Thymus (tissue), 11 donors: ENCODE measurements around the gene RPS6KA2. TPM values are rescaled to one million over a fixed set of nuclear protein-coding genes. Genes with fewer than 3 reads are reported as not detected.
"Not testable (repeated sequence)": the region's sequence is repeated elsewhere in the genome, so short reads cannot be mapped to it uniquely, and the experiment has no call there.

Experiments used
- DNase-seq, 9 donors: peaks; one replicate each; pipeline ENCODE4 v3.0.0-alpha.2; 2013; ENCODE audit warnings: low spot score in 9 of 9, low read depth in 6 of 9, missing footprints in 1 of 9
- H3K27ac ChIP-seq, 2 donors: one replicate each; pipeline ENCODE4 v1.5.1; 2013; ENCODE audit warnings: control low read depth in 1 of 2, low read depth in 1 of 2, low read length in 1 of 2, mild to moderate bottlenecking in 1 of 2, moderate library complexity in 1 of 2
- H3K27me3 ChIP-seq, 2 donors: one replicate each; pipeline ENCODE4 v1.5.1; 2013; ENCODE audit warnings: low read length in 1 of 2; ENCODE audit not compliant: control insufficient read depth in 2 of 2, insufficient read depth in 1 of 2
- H3K36me3 ChIP-seq, 2 donors: one replicate each; pipeline ENCODE4 v1.5.1; 2013; ENCODE audit warnings: low read length in 1 of 2, mild to moderate bottlenecking in 1 of 2, moderate library complexity in 1 of 2; ENCODE audit not compliant: control insufficient read depth in 2 of 2, insufficient read depth in 2 of 2
- H3K4me1 ChIP-seq, 2 donors: one replicate each; pipeline ENCODE4 v1.5.1; 2013; ENCODE audit warnings: low read length in 2 of 2; ENCODE audit not compliant: control insufficient read depth in 2 of 2, insufficient read depth in 2 of 2
- H3K4me3 ChIP-seq, 2 donors: one replicate each; pipeline ENCODE4 v1.5.1; 2013; ENCODE audit warnings: low read length in 2 of 2, control low read depth in 1 of 2, mild to moderate bottlenecking in 1 of 2
- H3K9me3 ChIP-seq, 2 donors: one replicate each; pipeline ENCODE4 v1.5.1; 2013; ENCODE audit warnings: low read length in 1 of 2, mild to moderate bottlenecking in 1 of 2; ENCODE audit not compliant: control insufficient read depth in 2 of 2, insufficient read depth in 1 of 2
- WGBS: extraction: QIAGEN DNeasy Blood & Tissue Kit; methylation state at CpG from one replicate; pipeline ENCODE4 v1.1.7; 2013; 5-methylcytosine and 5-hydroxymethylcytosine counted together
- polyA plus RNA-seq: library from polyadenylated mRNA; stranded (reverse); fragments of 200-250 nt; gene quantifications from one replicate; pipeline ENCODE4 v1.2.3, GENCODE V29; 2013
- total RNA-seq: library from RNA; stranded (reverse); fragments of 120-200 nt; gene quantifications from one replicate; pipeline ENCODE4 v1.2.4, GENCODE V29; 2013
- donor health status: healthy.

Gene RPS6KA2
- total and polyA plus RNA-seq, 2 donors = 2.9 to 12.3 TPM

- no peak for DNase-seq
- Histone ChIP-seq H3K4me1 (no peaks in the 10 kb centered on the region), H3K27ac (no peak overlapping the region), H3K4me3 (no peak overlapping the region), H3K36me3 (no peaks in the 10 kb centered on the region), H3K9me3 (peaks cover 0 to 12% of the 10 kb centered on the region in 2 donors), H3K27me3 (peaks cover 0 to 13% of the 10 kb centered on the region in 2 donors)
- 92% methylated on average over 10 of the region's 10 CpGs for WGBS
Observed at GRCh38 chr6:166394036-166394892, 232.8 kb downstream of the RPS6KA2 start.

DNA sequence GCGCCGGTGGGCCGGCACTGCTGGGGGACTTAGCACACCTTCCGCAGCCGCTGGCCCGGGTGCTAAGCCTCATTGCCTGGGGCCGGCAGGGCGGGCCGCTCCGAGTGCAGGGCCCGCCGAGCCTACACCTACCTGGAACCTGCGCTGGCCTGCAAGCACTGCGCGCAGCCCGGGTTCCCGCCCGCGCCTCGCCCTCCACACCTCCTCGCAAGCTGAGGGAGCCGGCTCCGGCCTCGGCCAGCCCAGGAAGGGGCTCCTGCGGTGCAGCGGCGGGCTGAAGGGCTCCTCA, 233.6 kb downstream of the RPS6KA2 start:
- 92% methylated on average over 27 of the region's 27 CpGs for WGBS
- H3K4me3 ChIP-seq = no peak overlapping the region
- DNase-seq = no peak
- peaks cover 0 to 13% of the 10 kb centered on the region in 2 donors for H3K27me3 ChIP-seq
- no peak overlapping the region for H3K27ac ChIP-seq
- peaks cover 0 to 12% of the 10 kb centered on the region in 2 donors for H3K9me3 ChIP-seq
- no peaks in the 10 kb centered on the region for H3K36me3 ChIP-seq
- no peaks in the 10 kb centered on the region for H3K4me1 ChIP-seq

DNA sequence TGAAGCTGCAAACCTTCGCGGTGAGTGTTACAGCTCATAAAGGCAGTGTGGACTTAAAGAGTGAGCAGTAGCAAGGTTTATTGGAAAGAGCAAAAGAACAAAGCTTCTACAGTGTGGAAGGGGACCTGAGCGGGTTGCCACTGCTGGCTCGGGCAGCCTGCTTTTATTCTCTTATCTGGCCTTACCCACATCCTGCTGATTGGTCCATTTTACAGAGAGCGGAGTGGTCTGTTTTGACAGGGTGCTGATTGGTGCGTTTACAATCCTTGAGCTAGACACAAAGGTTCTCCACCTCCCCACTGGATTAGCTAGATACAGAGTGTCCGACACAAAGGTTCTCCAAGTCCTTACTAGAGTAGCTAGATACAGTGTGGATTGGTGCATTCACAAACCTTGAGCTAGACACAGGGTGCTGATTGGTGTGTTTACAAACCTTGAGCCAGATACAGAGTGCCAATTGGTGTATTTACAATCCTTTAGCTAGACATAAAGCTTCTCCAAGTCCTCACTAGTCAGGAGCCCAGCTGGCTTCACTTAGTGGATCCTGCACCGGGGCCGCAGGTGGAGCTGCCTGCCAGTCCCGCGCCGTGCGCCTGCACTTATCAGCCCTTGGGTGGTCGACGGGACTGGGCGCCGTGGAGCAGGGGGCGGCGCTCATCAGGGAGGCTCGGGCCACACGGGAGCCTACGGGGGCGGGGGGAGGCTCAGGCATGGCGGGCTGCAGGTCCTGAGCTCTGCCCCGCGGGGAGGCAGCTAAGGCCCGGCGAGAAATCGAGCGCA, 234.1 kb downstream of the RPS6KA2 start:
- not testable (repeated sequence) for H3K36me3 ChIP-seq, H3K27ac ChIP-seq, DNase-seq, H3K4me3 ChIP-seq, H3K4me1 ChIP-seq
- 90% methylated on average over 30 of the region's 30 CpGs for WGBS
- Histone ChIP-seq H3K9me3 (peaks cover 0 to 11% of the 10 kb centered on the region in 2 donors), H3K27me3 (peaks cover 0 to 13% of the 10 kb centered on the region in 2 donors)

- WGBS = 88% methylated on average over 3 of the region's 3 CpGs
- no peaks in the 10 kb centered on the region for H3K9me3 ChIP-seq
Observed at GRCh38 chr6:166389119-166389518, 237.9 kb downstream of the RPS6KA2 start.

GRCh38 chr6:166388290-166389004, 238.6 kb downstream of the RPS6KA2 start:
- Histone ChIP-seq H3K36me3 (no peaks in the 10 kb centered on the region), H3K27ac (no peak overlapping the region), H3K4me1 (peaks cover 0 to 7% of the 10 kb centered on the region in 2 donors), H3K27me3 (no peaks in the 10 kb centered on the region), H3K4me3 (no peak overlapping the region), H3K9me3 (no peaks in the 10 kb centered on the region)
- no peak for DNase-seq
- WGBS = 94% methylated on average over 13 of the region's 13 CpGs

More at GRCh38 chr6:166389119-166389518, 237.9 kb downstream of the RPS6KA2 start:
- Histone ChIP-seq H3K27ac (no peak overlapping the region), H3K4me1 (peaks cover 0 to under 1% of the 10 kb centered on the region in 2 donors), H3K36me3 (no peaks in the 10 kb centered on the region), H3K4me3 (no peak overlapping the region), H3K27me3 (peaks cover 0 to 2% of the 10 kb centered on the region in 2 donors)
- no peak for DNase-seq

- no peak for DNase-seq
- 87% methylated on average over 5 of the region's 5 CpGs for WGBS
Observed at GRCh38 chr6:166387642-166388289, 239.3 kb downstream of the RPS6KA2 start.

DNA sequence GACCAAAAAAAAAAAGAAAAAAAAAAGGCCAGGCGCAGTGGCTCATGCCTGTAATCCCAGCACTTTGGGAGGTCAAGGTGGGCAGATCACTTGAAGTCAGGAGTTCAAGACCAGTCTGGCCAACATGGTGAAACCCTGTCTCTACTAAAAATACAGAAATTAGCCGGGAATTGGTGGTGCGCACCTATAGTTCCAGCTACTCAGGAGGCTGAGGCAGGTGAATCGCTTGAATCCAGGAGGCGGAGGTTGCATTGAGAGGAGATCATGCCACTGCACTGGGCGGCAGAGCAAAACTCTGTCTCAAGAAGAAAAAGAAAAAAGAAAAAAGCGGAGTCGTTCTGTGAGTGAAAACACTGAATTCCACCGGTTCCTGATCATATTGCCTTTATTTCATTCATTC, 240.0 kb downstream of the RPS6KA2 start:
- not testable (repeated sequence) for H3K4me1 ChIP-seq, H3K9me3 ChIP-seq, H3K27me3 ChIP-seq, H3K36me3 ChIP-seq, H3K27ac ChIP-seq, H3K4me3 ChIP-seq, DNase-seq
- WGBS = 98% methylated on average over 9 of the region's 9 CpGs

More at GRCh38 chr6:166387642-166388289, 239.3 kb downstream of the RPS6KA2 start:
- Histone ChIP-seq H3K27me3 (no peaks in the 10 kb centered on the region), H3K27ac (no peak overlapping the region), H3K4me1 (peaks cover 0 to 7% of the 10 kb centered on the region in 2 donors), H3K4me3 (no peak overlapping the region), H3K9me3 (no peaks in the 10 kb centered on the region), H3K36me3 (no peaks in the 10 kb centered on the region)

DNA sequence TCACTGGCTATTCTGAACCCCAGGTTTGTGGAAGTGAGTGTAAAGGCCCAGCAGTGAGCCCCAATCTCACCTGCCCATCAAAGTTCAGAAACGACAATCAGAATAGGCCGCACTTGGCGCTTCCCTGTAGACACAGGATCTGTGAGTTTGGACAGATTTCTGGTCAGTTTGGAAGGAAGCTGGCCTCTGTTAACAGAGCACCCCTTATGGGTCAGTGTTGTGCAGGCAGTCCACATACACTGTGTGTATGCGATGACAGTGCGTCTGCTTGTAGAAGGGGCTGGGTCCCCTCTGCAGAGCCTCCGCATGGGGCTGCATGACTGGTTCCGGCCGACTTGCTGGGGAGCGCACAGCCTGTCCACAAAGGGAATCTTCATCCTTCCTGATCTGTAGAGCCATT, 240.9 kb downstream of the RPS6KA2 start:
- no peaks in the 10 kb centered on the region for H3K9me3 ChIP-seq
- H3K36me3 ChIP-seq = no peaks in the 10 kb centered on the region
- no peak overlapping the region for H3K27ac ChIP-seq
- H3K4me3 ChIP-seq = no peak overlapping the region
- DNase-seq = no peak
- peaks cover 0 to 7% of the 10 kb centered on the region in 2 donors for H3K4me1 ChIP-seq
- no peaks in the 10 kb centered on the region for H3K27me3 ChIP-seq
- 98% methylated on average over 9 of the region's 9 CpGs for WGBS
